ENCODE measurements around the gene TIGD3. TPM values are rescaled to one million over a fixed set of nuclear protein-coding genes. Genes with fewer than 3 reads are reported as not detected.
A peak's percentile ranks its signal among the peaks of the same experiment; 100 is the strongest.

TIGD3 gene
- total RNA-seq, 4 donors from 2014 or later, result 0.34 TPM; not detected in 3

- Histone ChIP-seq H3K27ac (peak within 1 kb of the TSS; percentile 82 to 98 (median 93)), H3K9me3 (no peaks in the 10 kb centered on the region), H3K4me3 (replicated peaks in 1 of 3) (peak within 1 kb of the TSS in 1 of 3 donors; percentile 25), H3K27me3 (no peaks in the 10 kb centered on the region), H3K4me1 (peaks cover 23 to 58% of the 10 kb centered on the region in 2 donors), H3K36me3 (no peaks in the 10 kb centered on the region)
- 0 to 1% methylated on average over 18 to 20 of the region's 27 CpGs for WGBS, 2 donors
- TF ChIP-seq CTCF (IDR thresholded peaks at IDR 0.05) (peak; percentile 72 to 89 (median 78)), POLR2A (IDR thresholded peaks at IDR 0.05) (peak in 1 of 2 donors; percentile 84)
- intact Hi-C loops (cut with DNase I), result loop anchor here (5.0 kb wide), 1 partner anchor 35 kb away; no protein-coding TSS in a partner anchor
- DNase-seq, result peak; percentile 88 to 90
These were observed 27.7 kb downstream of the TIGD3 start, which contains the start of gene SLC25A45 for GRCh38 chr11:65382033-65382803. TSS of gene SLC25A45 (minus strand) at chr11:65382646. CDS start at chr11:65381951, 695 bp downstream.

GRCh38 chr11:65382804-65383368, 28.3 kb downstream of the TIGD3 start:
- WGBS, 2 donors, result 24 to 35% methylated on average over 8 to 12 of the region's 12 CpGs
- peak; percentile 96 for DNase-seq
- no peak for TF ChIP-seq POLR2A (IDR thresholded peaks at IDR 0.05)
- no peak for TF ChIP-seq CTCF (IDR thresholded peaks at IDR 0.05)
- H3K4me1 ChIP-seq, result peaks cover 26 to 62% of the 10 kb centered on the region in 2 donors
- no peaks in the 10 kb centered on the region for H3K9me3 ChIP-seq
- peak overlapping the region in 1 of 3 donors; percentile 25 for H3K4me3 ChIP-seq (replicated peaks in 1 of 3)
- peak overlapping the region; percentile 82 to 98 (median 93) for H3K27ac ChIP-seq
- no peaks in the 10 kb centered on the region for H3K27me3 ChIP-seq
- intact Hi-C loops (cut with DNase I), result loop anchor here (5.0 kb wide), 1 partner anchor 34 kb away; no protein-coding TSS in a partner anchor
- H3K36me3 ChIP-seq, result no peaks in the 10 kb centered on the region

GRCh38 chr11:65383778-65384177, 29.2 kb downstream of the TIGD3 start:
- no peaks in the 10 kb centered on the region for H3K9me3 ChIP-seq
- H3K27ac ChIP-seq, result peak overlapping the region; percentile 82 to 94 (median 93)
- intact Hi-C loops (cut with DNase I), result loop anchor here (5.0 kb wide), 1 partner anchor 34 kb away; no protein-coding TSS in a partner anchor
- H3K27me3 ChIP-seq, result no peaks in the 10 kb centered on the region
- 90 to 95% methylated on average over 6 of the region's 6 CpGs for WGBS, 2 donors
- H3K4me1 ChIP-seq, result peaks cover 26 to 69% of the 10 kb centered on the region in 2 donors
- no peak overlapping the region for H3K4me3 ChIP-seq (replicated peaks in 1 of 3)
- H3K36me3 ChIP-seq, result no peaks in the 10 kb centered on the region
- TF ChIP-seq POLR2A (IDR thresholded peaks at IDR 0.05), result no peak
- TF ChIP-seq CTCF (IDR thresholded peaks at IDR 0.05), result no peak
- DNase-seq, result no peak

GRCh38 chr11:65384301-65384889, 29.8 kb downstream of the TIGD3 start:
- 76 to 83% methylated on average over 8 of the region's 8 CpGs for WGBS, 2 donors

More at GRCh38 chr11:65384301-65384889, 29.8 kb downstream of the TIGD3 start:
- no peak for TF ChIP-seq POLR2A (IDR thresholded peaks at IDR 0.05)
- TF ChIP-seq CTCF (IDR thresholded peaks at IDR 0.05), result no peak
- H3K4me3 ChIP-seq (replicated peaks in 1 of 3), result no peak overlapping the region
- H3K27ac ChIP-seq, result peak overlapping the region; percentile 47 to 94 (median 93)
- no peak for DNase-seq
- intact Hi-C loops (cut with DNase I), result loop anchor here (5.0 kb wide), 1 partner anchor 33 kb away; no protein-coding TSS in a partner anchor
- H3K4me1 ChIP-seq, result peaks cover 26 to 75% of the 10 kb centered on the region in 2 donors
- no peaks in the 10 kb centered on the region for H3K27me3 ChIP-seq
- no peaks in the 10 kb centered on the region for H3K36me3 ChIP-seq
- no peaks in the 10 kb centered on the region for H3K9me3 ChIP-seq

All from thyroid gland (tissue), 4 donors.